Measurements from ENCODE around the gene THAP12. TPM values are rescaled to one million over a fixed set of nuclear protein-coding genes. Genes with fewer than 3 reads are reported as not detected.

The THAP12 gene
- total and polyA plus RNA-seq, 2 experiments from 2014 or later: 20.1 to 36.0 TPM

GRCh38 chr11:76310832-76311595 lies 69.9 kb downstream of the THAP12 start:
- H3K4me1 Mint-ChIP-seq: peaks cover 22% of the 10 kb centered on the region
- peaks cover 17% of the 10 kb centered on the region for H3K27me3 Mint-ChIP-seq (ENCODE audit: insufficient read depth, low read depth, poor library complexity)
- Histone ChIP-seq H3K4me2 (no peak overlapping the region), H3K27ac (ENCODE audit: low read depth) (no peak overlapping the region), H3K27me3 (ENCODE audit: insufficient read depth) (no peaks in the 10 kb centered on the region; the same call in 1 of the 2 replicates), H3F3A (replicated peaks; ENCODE audit: low read depth) (no peaks in the 10 kb centered on the region), H3K4me1 (ENCODE audit: insufficient read depth) (peaks cover 15% of the 10 kb centered on the region), H2AFZ (no peak overlapping the region), H3K79me2 (replicated peaks; ENCODE audit: insufficient read depth) (no peaks in the 10 kb centered on the region), H3K36me3 (ENCODE audit: insufficient read depth) (no peaks in the 10 kb centered on the region), H3K4me3 (no peak overlapping the region), H4K20me1 (replicated peaks; ENCODE audit: insufficient read depth) (no peaks in the 10 kb centered on the region), H3K9me2 (ENCODE audit: insufficient read depth) (no peaks in the 10 kb centered on the region)
- ATAC-seq: no peak
- no peak overlapping the region for H3K4me3 Mint-ChIP-seq
- no peaks in the 10 kb centered on the region for H3K9me3 Mint-ChIP-seq
- no peak overlapping the region for H3K27ac Mint-ChIP-seq
- no peaks in the 10 kb centered on the region for H3K36me3 Mint-ChIP-seq (ENCODE audit: low read depth)
- TF ChIP-seq CTCF (conservative IDR thresholded peaks at IDR 0.05; ENCODE audit: low read depth in 2 of 2) (no peak), EZH2phosphoT487 (IDR thresholded peaks at IDR 0.05; ENCODE audit: unreplicated experiment) (no peak), REST (IDR thresholded peaks at IDR 0.05; ENCODE audit: unreplicated experiment) (no peak), ZNF331 (CRISPR knock-in tag; IDR thresholded peaks at IDR 0.05; ENCODE audit: low read depth) (no peak), EZH2 (IDR thresholded peaks at IDR 0.05; ENCODE audit: low read depth, unreplicated experiment) (no peak), POLR2AphosphoS5 (IDR thresholded peaks at IDR 0.05; ENCODE audit: low read depth) (no peak)
- no peak for DNase-seq (ENCODE audit: low spot score)

GRCh38 chr11:76307978-76308747 lies 72.8 kb downstream of the THAP12 start:
- peaks cover 10% of the 10 kb centered on the region for H3K4me1 ChIP-seq (ENCODE audit: insufficient read depth)
- H3K36me3 ChIP-seq (ENCODE audit: insufficient read depth): no peaks in the 10 kb centered on the region
- Mint-ChIP-seq H3K27ac (no peak overlapping the region), H3K4me3 (no peak overlapping the region), H3K9me3 (no peaks in the 10 kb centered on the region), H3K36me3 (ENCODE audit: low read depth) (no peaks in the 10 kb centered on the region), H3K27me3 (ENCODE audit: insufficient read depth, low read depth, poor library complexity) (peaks cover 14% of the 10 kb centered on the region), H3K4me1 (peaks cover 12% of the 10 kb centered on the region)
- no peaks in the 10 kb centered on the region for H3F3A ChIP-seq (replicated peaks; ENCODE audit: low read depth)
- no peak for DNase-seq (ENCODE audit: low spot score)
- H4K20me1 ChIP-seq (replicated peaks; ENCODE audit: insufficient read depth): no peaks in the 10 kb centered on the region
- H3K4me2 ChIP-seq: no peak overlapping the region
- H2AFZ ChIP-seq: no peak overlapping the region
- no peaks in the 10 kb centered on the region for H3K9me2 ChIP-seq (ENCODE audit: insufficient read depth)
- H3K27ac ChIP-seq (ENCODE audit: low read depth): no peak overlapping the region
- no peaks in the 10 kb centered on the region for H3K79me2 ChIP-seq (replicated peaks; ENCODE audit: insufficient read depth)
- no peak overlapping the region for H3K4me3 ChIP-seq
- peak; percentile 56 for ATAC-seq
- H3K27me3 ChIP-seq (ENCODE audit: insufficient read depth): no peaks in the 10 kb centered on the region
- TF ChIP-seq NANOG (IDR thresholded peaks at IDR 0.05; ENCODE audit: borderline replicate concordance) (no peak), REST (IDR thresholded peaks at IDR 0.05; ENCODE audit: unreplicated experiment) (no peak), ETS1 (IDR thresholded peaks at IDR 0.05) (no peak), JUNB (IDR thresholded peaks at IDR 0.05; ENCODE audit: unreplicated experiment) (no peak), EZH2phosphoT487 (IDR thresholded peaks at IDR 0.05; ENCODE audit: unreplicated experiment) (no peak), POLR2AphosphoS5 (IDR thresholded peaks at IDR 0.05; ENCODE audit: low read depth) (no peak), STAT1 (IDR thresholded peaks at IDR 0.05; ENCODE audit: unreplicated experiment) (no peak)
